Spleen (tissue), 7 donors: ENCODE data around the gene TTLL6.

Source experiments
- CTCF ChIP-seq, 11 experiments: fragments of 200-600 bp in 7 of 11; fragments of 450-650 bp in 4 of 11; sonication (generic) in 4 of 11; IDR thresholded peaks in 8 of 11; conservative IDR thresholded peaks in 3 of 11; 1 replicate in 7 of 11; 2 replicates in 4 of 11; pipeline versions ENCODE4 v1.4.0 to v1.8.0; 2016 to 2021; ENCODE audit warnings: antibody characterized with exemption in 11 of 11, inconsistent platforms in 4 of 11, mild to moderate bottlenecking in 1 of 11
- POLR2A ChIP-seq, 3 donors: fragments of 450-650 bp; IDR thresholded peaks; one replicate each; pipeline ENCODE4 v1.5.1; 2017; ENCODE audit warnings: antibody characterized with exemption in 3 of 3, mild to moderate bottlenecking in 1 of 3
- POLR2AphosphoS5 ChIP-seq, 3 donors: sonication (generic); formaldehyde crosslinking; IDR thresholded peaks; one replicate each; pipeline ENCODE4 v1.5.1; 2017; ENCODE audit warnings: antibody characterized with exemption in 3 of 3
- donor health status: DM: no; HTN: no; CAD: no; lungs with moderate emphysema.
- donor health status: DM: no; HTN: no; CAD: no.
- donor health status: DM: no; HTN: no; CAD: no.

GRCh38 chr17:48718227-48718760 is 98.7 kb downstream of the TTLL6 start:
- no peak for TF ChIP-seq POLR2AphosphoS5 (IDR thresholded peaks at IDR 0.05)
- no peak for TF ChIP-seq CTCF (IDR thresholded peaks at IDR 0.05 in 8 of 11, conservative IDR thresholded peaks at IDR 0.05 in 3 of 11)
- TF ChIP-seq POLR2A (IDR thresholded peaks at IDR 0.05), result no peak
